ENCODE data around the gene BEGAIN. TPM values are rescaled to one million over a fixed set of nuclear protein-coding genes. Genes with fewer than 3 reads are reported as not detected.

The BEGAIN gene
- total and polyA plus RNA-seq, 4 donors = 0.27 to 1.6 (median 1.3) TPM

- 12 to 18% methylated on average over 14 to 18 of the region's 18 CpGs for WGBS, 2 donors
- Histone ChIP-seq H3K27ac (ENCODE audit: low read depth in 1 of 2, low read length in 1 of 2) (no peak overlapping the region), H3K4me3 (no peak overlapping the region), H3K9ac (ENCODE audit: insufficient read depth in 1 of 2, low read length in 2 of 2) (no peak overlapping the region), H3K4me1 (ENCODE audit: control insufficient read depth in 5 of 5, insufficient read depth in 5 of 5, low read length in 5 of 5) (peaks cover 0 to 8% (median 3%) of the 10 kb centered on the region in 5 donors), H3K36me3 (ENCODE audit: control insufficient read depth in 4 of 4, insufficient read depth in 4 of 4, low read length in 4 of 4) (no peaks in the 10 kb centered on the region), H3K27me3 (ENCODE audit: control insufficient read depth in 3 of 3, insufficient read depth in 3 of 3, low read length in 2 of 3) (peaks cover 5 to 45% (median 17%) of the 10 kb centered on the region in 3 donors), H3K9me3 (ENCODE audit: control insufficient read depth in 4 of 4, insufficient read depth in 3 of 4, low read length in 3 of 4) (no peaks in the 10 kb centered on the region)
- DNase-seq = no peak
- TF ChIP-seq, protein P1, sequence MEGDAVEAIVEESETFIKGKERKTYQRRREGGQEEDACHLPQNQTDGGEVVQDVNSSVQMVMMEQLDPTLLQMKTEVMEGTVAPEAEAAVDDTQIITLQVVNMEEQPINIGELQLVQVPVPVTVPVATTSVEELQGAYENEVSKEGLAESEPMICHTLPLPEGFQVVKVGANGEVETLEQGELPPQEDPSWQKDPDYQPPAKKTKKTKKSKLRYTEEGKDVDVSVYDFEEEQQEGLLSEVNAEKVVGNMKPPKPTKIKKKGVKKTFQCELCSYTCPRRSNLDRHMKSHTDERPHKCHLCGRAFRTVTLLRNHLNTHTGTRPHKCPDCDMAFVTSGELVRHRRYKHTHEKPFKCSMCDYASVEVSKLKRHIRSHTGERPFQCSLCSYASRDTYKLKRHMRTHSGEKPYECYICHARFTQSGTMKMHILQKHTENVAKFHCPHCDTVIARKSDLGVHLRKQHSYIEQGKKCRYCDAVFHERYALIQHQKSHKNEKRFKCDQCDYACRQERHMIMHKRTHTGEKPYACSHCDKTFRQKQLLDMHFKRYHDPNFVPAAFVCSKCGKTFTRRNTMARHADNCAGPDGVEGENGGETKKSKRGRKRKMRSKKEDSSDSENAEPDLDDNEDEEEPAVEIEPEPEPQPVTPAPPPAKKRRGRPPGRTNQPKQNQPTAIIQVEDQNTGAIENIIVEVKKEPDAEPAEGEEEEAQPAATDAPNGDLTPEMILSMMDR (IDR thresholded peaks at IDR 0.05; ENCODE audit: control extremely low read depth, extremely low read depth) = no peak
- no peak for ATAC-seq (ENCODE audit: insufficient read depth, low FRiP score)
These were observed 14.0 kb downstream of the BEGAIN start for GRCh38 chr14:100573002-100573756.

DNA sequence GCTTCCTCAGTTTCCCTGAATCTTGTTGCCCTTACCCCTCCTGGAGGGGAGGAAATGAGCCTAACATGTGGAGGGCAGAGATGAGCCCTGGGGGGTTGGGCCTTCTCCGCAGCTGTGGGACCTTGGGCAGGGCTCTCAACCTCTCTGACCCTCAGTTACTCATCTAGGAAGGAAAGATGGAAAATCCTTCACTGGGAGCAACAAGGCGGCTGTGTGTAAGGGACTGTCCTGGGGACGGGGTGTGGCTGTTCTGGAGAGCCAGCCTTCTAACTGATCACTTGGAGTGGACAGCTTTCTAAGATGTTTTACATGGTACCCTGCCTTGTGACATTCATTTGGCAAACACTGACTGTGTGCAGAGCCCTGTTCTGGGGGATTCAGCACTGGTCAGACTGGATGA lies 14.7 kb downstream of the BEGAIN start:
- Histone ChIP-seq H3K36me3 (ENCODE audit: control insufficient read depth in 4 of 4, insufficient read depth in 4 of 4, low read length in 4 of 4) (no peaks in the 10 kb centered on the region), H3K27me3 (ENCODE audit: control insufficient read depth in 3 of 3, insufficient read depth in 3 of 3, low read length in 2 of 3) (peaks cover 5 to 46% (median 17%) of the 10 kb centered on the region in 3 donors), H3K4me1 (ENCODE audit: control insufficient read depth in 5 of 5, insufficient read depth in 5 of 5, low read length in 5 of 5) (peaks cover 0 to 8% (median 3%) of the 10 kb centered on the region in 5 donors), H3K9ac (ENCODE audit: insufficient read depth in 1 of 2, low read length in 2 of 2) (no peak overlapping the region), H3K4me3 (no peak overlapping the region), H3K9me3 (ENCODE audit: control insufficient read depth in 4 of 4, insufficient read depth in 3 of 4, low read length in 3 of 4) (no peaks in the 10 kb centered on the region), H3K27ac (ENCODE audit: low read depth in 1 of 2, low read length in 1 of 2) (no peak overlapping the region)
- TF ChIP-seq, protein P1 (IDR thresholded peaks at IDR 0.05; ENCODE audit: control extremely low read depth, extremely low read depth) = no peak
- 67 to 78% methylated on average over 3 of the region's 3 CpGs for WGBS, 2 donors
- DNase-seq (no peak), ATAC-seq (ENCODE audit: insufficient read depth, low FRiP score) (no peak)

GRCh38 chr14:100571837-100572236 lies 15.4 kb downstream of the BEGAIN start:
- no peak for DNase-seq
- Histone ChIP-seq H3K27ac (ENCODE audit: low read depth in 1 of 2, low read length in 1 of 2) (no peak overlapping the region), H3K9ac (ENCODE audit: insufficient read depth in 1 of 2, low read length in 2 of 2) (no peak overlapping the region), H3K36me3 (ENCODE audit: control insufficient read depth in 4 of 4, insufficient read depth in 4 of 4, low read length in 4 of 4) (no peaks in the 10 kb centered on the region), H3K9me3 (ENCODE audit: control insufficient read depth in 4 of 4, insufficient read depth in 3 of 4, low read length in 3 of 4) (no peaks in the 10 kb centered on the region), H3K4me3 (no peak overlapping the region), H3K4me1 (ENCODE audit: control insufficient read depth in 5 of 5, insufficient read depth in 5 of 5, low read length in 5 of 5) (peaks cover 0 to 11% (median 3%) of the 10 kb centered on the region in 5 donors), H3K27me3 (ENCODE audit: control insufficient read depth in 3 of 3, insufficient read depth in 3 of 3, low read length in 2 of 3) (peaks cover 5 to 50% (median 17%) of the 10 kb centered on the region in 3 donors)
- WGBS, 2 donors = 83 to 84% methylated on average over 16 of the region's 16 CpGs
- TF ChIP-seq, protein P1 (IDR thresholded peaks at IDR 0.05; ENCODE audit: control extremely low read depth, extremely low read depth) = no peak
- ATAC-seq (ENCODE audit: insufficient read depth, low FRiP score) = no peak

Data from lung (tissue), 12 donors.